HEK293 (cell line): ENCODE data around the gene TCERG1L.

ENCODE experiments used
- CTCF ChIA-PET: fragments of 350-600 bp; formaldehyde crosslinking; extraction: SDS; loops from one replicate; lab custom pipeline; 2021; ENCODE audit warnings: antibody characterized with exemption; lab: Yijun Ruan, JAX
- POLR2A ChIA-PET: fragments of 300-600 bp; formaldehyde crosslinking; extraction: SDS; loops from one replicate; lab custom pipeline; 2020; ENCODE audit warnings: antibody characterized with exemption, inconsistent platforms; lab: Yijun Ruan, JAX
- H3K27ac ChIP-seq: fragments of 200-500 bp; sonication (Bioruptor generic); 2 replicates; pipeline ENCODE4 v1.5.1; 2014; ENCODE audit warnings: low read depth, low read length, control low read depth, inconsistent platforms; ENCODE audit errors: extremely low read depth
- H3K36me3 ChIP-seq, 2 experiments: fragments of 200-500 bp in 1 of 2; sonication (Bioruptor generic) in 1 of 2; 1 replicate in 1 of 2; 2 replicates in 1 of 2; pipeline ENCODE4 v1.5.1; 2014 to 2017; ENCODE audit warnings: inconsistent platforms in 2 of 2, low read length in 2 of 2; ENCODE audit not compliant: control insufficient read depth in 2 of 2, insufficient read depth in 1 of 2
- H3K4me1 ChIP-seq: fragments of 200-500 bp; sonication (Bioruptor generic); 2 replicates; pipeline ENCODE4 v1.5.1; 2014; ENCODE audit warnings: mild to moderate bottlenecking, low read length, inconsistent platforms; ENCODE audit not compliant: control insufficient read depth, insufficient read depth
- H3K4me3 ChIP-seq: 2 replicates; pipeline ENCODE4 v1.5.1; 2011; ENCODE audit warnings: low read depth, mild to moderate bottlenecking, control low read depth, low read length, moderate library complexity
- H3K9me3 ChIP-seq: fragments of 200-500 bp; sonication (Bioruptor generic); 2 replicates; pipeline ENCODE4 v1.5.1; 2014; ENCODE audit warnings: low read depth, low read length, inconsistent platforms; ENCODE audit not compliant: control insufficient read depth, insufficient read depth
- ELK4 ChIP-seq: IDR thresholded peaks from 2 replicates; pipeline ENCODE4 v1.6.1; 2011; ENCODE audit warnings: mild to moderate bottlenecking, low read depth, low read length, borderline replicate concordance
- GFI1B ChIP-seq: fragments of 450-650 bp; formaldehyde crosslinking; IDR thresholded peaks from 2 replicates; pipeline ENCODE4 v1.5.1; 2016; ENCODE audit warnings: missing biosample characterization, missing genetic modification characterization
- KLF7 ChIP-seq: fragments of 450-650 bp; formaldehyde crosslinking; IDR thresholded peaks from 2 replicates; pipeline ENCODE4 v1.5.1; 2016; ENCODE audit warnings: missing biosample characterization, missing genetic modification characterization, borderline replicate concordance
- MYNN ChIP-seq: fragments of 450-650 bp; formaldehyde crosslinking; IDR thresholded peaks from 2 replicates; pipeline ENCODE4 v1.5.1; 2016; ENCODE audit warnings: missing biosample characterization, missing genetic modification characterization, borderline replicate concordance
- REPIN1 ChIP-seq: fragments of 450-650 bp; formaldehyde crosslinking; IDR thresholded peaks from 2 replicates; pipeline ENCODE4 v1.5.1; 2017; ENCODE audit warnings: missing biosample characterization, missing genetic modification characterization, low read depth
- SETDB1 ChIP-seq: IDR thresholded peaks from one replicate; pipeline ENCODE4 v1.6.1; 2017; ENCODE audit warnings: mild to moderate bottlenecking, low read length, moderate library complexity, mixed read lengths; ENCODE audit not compliant: insufficient read length
- ZBTB11 ChIP-seq: fragments of 450-650 bp; formaldehyde crosslinking; conservative IDR thresholded peaks from 2 replicates; pipeline ENCODE4 v1.5.1; 2016; ENCODE audit warnings: low read depth, missing biosample characterization, missing genetic modification characterization
- ZBTB7A ChIP-seq: fragments of 450-650 bp; formaldehyde crosslinking; IDR thresholded peaks from 2 replicates; pipeline ENCODE4 v1.5.1; 2016; ENCODE audit warnings: low read depth, missing biosample characterization, missing genetic modification characterization
- ZNF16 ChIP-seq: fragments of 450-650 bp; formaldehyde crosslinking; IDR thresholded peaks from 2 replicates; pipeline ENCODE4 v1.5.1; 2016; ENCODE audit warnings: low read depth, missing biosample characterization, missing genetic modification characterization
- ZNF175 ChIP-seq: fragments of 450-650 bp; formaldehyde crosslinking; IDR thresholded peaks from 2 replicates; pipeline ENCODE4 v1.5.1; 2016; ENCODE audit warnings: missing biosample characterization, missing genetic modification characterization
- ZNF324 ChIP-seq: fragments of 450-650 bp; formaldehyde crosslinking; IDR thresholded peaks from 2 replicates; pipeline ENCODE4 v1.5.1; 2016; ENCODE audit warnings: missing biosample characterization, missing genetic modification characterization
- ZNF366 ChIP-seq: fragments of 450-650 bp; formaldehyde crosslinking; conservative IDR thresholded peaks from 2 replicates; pipeline ENCODE4 v1.5.1; 2016; ENCODE audit warnings: missing biosample characterization, missing genetic modification characterization
- ZNF37A ChIP-seq: fragments of 450-650 bp; IDR thresholded peaks from 2 replicates; pipeline ENCODE4 v1.5.1; 2018; ENCODE audit warnings: missing biosample characterization, missing genetic modification characterization
- ZNF433 ChIP-seq: fragments of 450-650 bp; formaldehyde crosslinking; IDR thresholded peaks from 2 replicates; pipeline ENCODE4 v1.5.1; 2016; ENCODE audit warnings: missing biosample characterization, missing genetic modification characterization, low read depth
- ZNF600 ChIP-seq: fragments of 450-650 bp; formaldehyde crosslinking; IDR thresholded peaks from 2 replicates; pipeline ENCODE4 v1.5.1; 2016; ENCODE audit warnings: missing biosample characterization, missing genetic modification characterization
- ZNF621 ChIP-seq: fragments of 450-650 bp; formaldehyde crosslinking; IDR thresholded peaks from 2 replicates; pipeline ENCODE4 v1.5.1; 2017; ENCODE audit warnings: missing biosample characterization, missing genetic modification characterization
- ZNF626 ChIP-seq: fragments of 450-650 bp; sonication (Bioruptor Pico); formaldehyde crosslinking; IDR thresholded peaks from 2 replicates; pipeline ENCODE4 v1.5.1; 2018; ENCODE audit warnings: missing biosample characterization, missing genetic modification characterization, inconsistent platforms
- ZSCAN16 ChIP-seq: fragments of 450-650 bp; formaldehyde crosslinking; IDR thresholded peaks from 2 replicates; pipeline ENCODE4 v1.5.1; 2016; ENCODE audit warnings: missing biosample characterization, missing genetic modification characterization
- TF ChIP-seq, protein P1 (sequence below): fragments of 450-650 bp; formaldehyde crosslinking; IDR thresholded peaks from 2 replicates; pipeline ENCODE4 v1.5.1; 2016; ENCODE audit warnings: missing biosample characterization, missing genetic modification characterization
- TF ChIP-seq, protein P2 (sequence below): fragments of 450-650 bp; formaldehyde crosslinking; IDR thresholded peaks from 2 replicates; pipeline ENCODE4 v1.5.1; 2017; ENCODE audit warnings: missing biosample characterization, missing genetic modification characterization
- TF ChIP-seq, protein P3 (sequence below): fragments of 450-650 bp; formaldehyde crosslinking; IDR thresholded peaks from 2 replicates; pipeline ENCODE4 v1.5.1; 2017; ENCODE audit warnings: missing biosample characterization, missing genetic modification characterization

Gene TCERG1L

GRCh38 chr10:131180740-131181415 lies 130.6 kb downstream of the TCERG1L start (continued):
- TF ChIP-seq ZBTB11 (tag by site-specific recombination) (no peak), ZNF366 (tag by site-specific recombination) (no peak), SETDB1 (no peak), REPIN1 (no peak), ZNF175 (tag by site-specific recombination) (no peak), ZNF600 (tag by site-specific recombination) (no peak)
- TF ChIP-seq, protein P1, sequence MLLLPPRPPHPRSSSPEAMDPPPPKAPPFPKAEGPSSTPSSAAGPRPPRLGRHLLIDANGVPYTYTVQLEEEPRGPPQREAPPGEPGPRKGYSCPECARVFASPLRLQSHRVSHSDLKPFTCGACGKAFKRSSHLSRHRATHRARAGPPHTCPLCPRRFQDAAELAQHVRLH (tag by site-specific recombination): no peak

GRCh38 chr10:131180086-131180485 lies 131.4 kb downstream of the TCERG1L start:
- TF ChIP-seq ZNF626: no peak
- TF ChIP-seq, protein P2, sequence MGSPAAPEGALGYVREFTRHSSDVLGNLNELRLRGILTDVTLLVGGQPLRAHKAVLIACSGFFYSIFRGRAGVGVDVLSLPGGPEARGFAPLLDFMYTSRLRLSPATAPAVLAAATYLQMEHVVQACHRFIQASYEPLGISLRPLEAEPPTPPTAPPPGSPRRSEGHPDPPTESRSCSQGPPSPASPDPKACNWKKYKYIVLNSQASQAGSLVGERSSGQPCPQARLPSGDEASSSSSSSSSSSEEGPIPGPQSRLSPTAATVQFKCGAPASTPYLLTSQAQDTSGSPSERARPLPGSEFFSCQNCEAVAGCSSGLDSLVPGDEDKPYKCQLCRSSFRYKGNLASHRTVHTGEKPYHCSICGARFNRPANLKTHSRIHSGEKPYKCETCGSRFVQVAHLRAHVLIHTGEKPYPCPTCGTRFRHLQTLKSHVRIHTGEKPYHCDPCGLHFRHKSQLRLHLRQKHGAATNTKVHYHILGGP (tag by site-specific recombination): no peak
- no peak for TF ChIP-seq ZNF16
- no peak for TF ChIP-seq ZNF37A (tag by site-specific recombination)
- TF ChIP-seq KLF7 (tag by site-specific recombination): no peak
- no peak for TF ChIP-seq GFI1B (tag by site-specific recombination)
- no peak for TF ChIP-seq MYNN (tag by site-specific recombination)
- no peak for TF ChIP-seq ELK4
- no peak for TF ChIP-seq ZNF621
- no peak for TF ChIP-seq ZNF433
- no peak for TF ChIP-seq ZNF324 (tag by site-specific recombination)
- no peak for TF ChIP-seq ZSCAN16 (tag by site-specific recombination)
- TF ChIP-seq, protein P3, sequence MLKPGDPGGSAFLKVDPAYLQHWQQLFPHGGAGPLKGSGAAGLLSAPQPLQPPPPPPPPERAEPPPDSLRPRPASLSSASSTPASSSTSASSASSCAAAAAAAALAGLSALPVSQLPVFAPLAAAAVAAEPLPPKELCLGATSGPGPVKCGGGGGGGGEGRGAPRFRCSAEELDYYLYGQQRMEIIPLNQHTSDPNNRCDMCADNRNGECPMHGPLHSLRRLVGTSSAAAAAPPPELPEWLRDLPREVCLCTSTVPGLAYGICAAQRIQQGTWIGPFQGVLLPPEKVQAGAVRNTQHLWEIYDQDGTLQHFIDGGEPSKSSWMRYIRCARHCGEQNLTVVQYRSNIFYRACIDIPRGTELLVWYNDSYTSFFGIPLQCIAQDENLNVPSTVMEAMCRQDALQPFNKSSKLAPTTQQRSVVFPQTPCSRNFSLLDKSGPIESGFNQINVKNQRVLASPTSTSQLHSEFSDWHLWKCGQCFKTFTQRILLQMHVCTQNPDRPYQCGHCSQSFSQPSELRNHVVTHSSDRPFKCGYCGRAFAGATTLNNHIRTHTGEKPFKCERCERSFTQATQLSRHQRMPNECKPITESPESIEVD (tag by site-specific recombination): no peak
- TF ChIP-seq ZBTB7A (tag by site-specific recombination): no peak
- ChIA-PET POLR2A (no interaction called here), CTCF (no interaction called here)
- no peak overlapping the region for H3K27ac ChIP-seq
- no peak overlapping the region for H3K4me3 ChIP-seq
- H3K36me3 ChIP-seq: no peaks in the 10 kb centered on the region
- H3K4me1 ChIP-seq: no peaks in the 10 kb centered on the region
- no peaks in the 10 kb centered on the region for H3K9me3 ChIP-seq
